Left ventricle myocardium superior (tissue), 1 donor: Measurements from ENCODE around the gene RHBG. TPM values are rescaled to one million over a fixed set of nuclear protein-coding genes. Genes with fewer than 3 reads are reported as not detected.

Experiments
- ATAC-seq: fragments of 200-7000 bp; cut with Tn5 transposase; one replicate; pipeline ENCODE4 v1.9.1; 2020; ENCODE audit warnings: mild to moderate bottlenecking, moderate library complexity
- DNase-seq: peaks from one replicate; pipeline ENCODE4 v3.0.0-alpha.2; 2020
- intact Hi-C: fragments of 100-400 bp; cut with micrococcal nuclease; formaldehyde crosslinking; loops from one replicate; pipeline ENCODE4 v1.11.0; 2022
- microRNA-seq: library from miRNA; unstranded; fragments of <30 nt; microRNA quantifications from one replicate; pipeline ENCODE4 v1.2.0, GENCODE V29; 2020; ENCODE audit warnings: borderline number of aligned reads
- total RNA-seq: library from RNA; stranded (reverse); fragmentation: NEBNext Ultra II Directional; extraction: Animal tissue kit (Norgen Biotek cat#: 25700); gene quantifications from one replicate; pipeline ENCODE4 v1.2.1, GENCODE V29; 2021
- donor health status: DM: no; HTN: yes; CAD: no; lungs with severe emphysema.

Gene RHBG
- total RNA-seq, 1 donor from 2014 or later = not detected

DNA sequence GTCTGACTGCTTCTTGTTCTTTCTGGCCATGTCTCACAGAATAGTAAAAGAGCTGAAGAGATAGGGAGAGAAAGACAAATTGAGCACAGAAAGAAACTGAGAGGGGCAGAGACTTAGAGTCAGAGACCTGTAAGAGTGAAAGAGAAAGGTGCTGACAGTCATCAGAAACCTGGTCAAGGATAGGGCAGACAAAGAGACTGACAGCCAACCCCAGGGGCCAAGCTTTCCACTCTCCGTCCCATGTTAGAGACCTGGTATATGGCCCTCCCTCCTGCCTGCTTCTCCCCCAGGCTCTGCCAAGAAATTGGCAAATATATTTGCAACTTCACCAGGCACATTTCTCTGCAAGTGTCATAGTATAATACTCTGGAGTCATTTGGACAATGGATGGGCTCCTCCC lies 64.6 kb downstream of the RHBG start:
- intact Hi-C loops = no loop called here

More for the DNA sequence above, 64.6 kb downstream of the RHBG start:
- no peak for DNase-seq
- no peak for ATAC-seq

Small RNA genes lying within 50 kb of the gene (microRNA-seq; reads per million reads assigned to microRNA genes)
- not detected for gene MIR9-1

Other genes starting within 250 kb of the RHBG start
- gene SEMA4A, start 215.6 kb upstream of the RHBG start, total RNA-seq = 0.69 TPM
- gene SLC25A44, start 175.1 kb upstream of the RHBG start, total RNA-seq = 15.3 TPM
- gene PMF1, start 156.2 kb upstream of the RHBG start, total RNA-seq = 65.1 TPM
- gene BGLAP, start 127.0 kb upstream of the RHBG start, total RNA-seq = 1.1 TPM
- 0.32 TPM for gene PAQR6, start 121.2 kb upstream of the RHBG start, total RNA-seq
- 84.5 TPM for gene SMG5, start 86.4 kb upstream of the RHBG start, total RNA-seq
- gene TMEM79, start 84.9 kb upstream of the RHBG start, total RNA-seq = 1.5 TPM
- gene GLMP, start 73.5 kb upstream of the RHBG start, total RNA-seq = 16.0 TPM
- not detected for gene VHLL, start 69.9 kb upstream of the RHBG start, total RNA-seq
- gene CCT3, start 30.9 kb upstream of the RHBG start, total RNA-seq = 131 TPM
- gene TSACC, start 30.7 kb upstream of the RHBG start, total RNA-seq = not detected
- 116 TPM for gene MEF2D, start 131.6 kb downstream of the RHBG start, total RNA-seq
- gene IQGAP3, start 203.4 kb downstream of the RHBG start, total RNA-seq = 0.42 TPM
- gene TTC24, start 210.5 kb downstream of the RHBG start, total RNA-seq = not detected
- gene NAXE, start 222.6 kb downstream of the RHBG start, total RNA-seq = 123 TPM
- gene GPATCH4, start 232.3 kb downstream of the RHBG start, total RNA-seq = 14.1 TPM